Measurements from ENCODE around the gene PDCD2L. TPM values are rescaled to one million over a fixed set of nuclear protein-coding genes. Genes with fewer than 3 reads are reported as not detected.
"Not testable (repeated sequence)": the region's sequence is repeated elsewhere in the genome, so short reads cannot be mapped to it uniquely, and the experiment has no call there.

The PDCD2L gene
- total RNA-seq, 2 donors from 2014 or later, result 23.2 to 34.4 TPM

- Mint-ChIP-seq H3K4me3 (no peak overlapping the region), H3K36me3 (ENCODE audit: insufficient read depth in 2 of 2) (peaks cover 16 to 37% of the 10 kb centered on the region in 2 donors), H3K9me3 (no peaks in the 10 kb centered on the region), H3K4me1 (ENCODE audit: low read depth) (no peaks in the 10 kb centered on the region), H3K27me3 (ENCODE audit: low read depth) (no peaks in the 10 kb centered on the region), H3K27ac (no peak overlapping the region)
- DNase-seq, result no peak
- ATAC-seq (replicated peaks in 1 of 2), result no peak
These were observed 21.7 kb upstream of the PDCD2L start for GRCh38 chr19:34382471-34382870.

DNA sequence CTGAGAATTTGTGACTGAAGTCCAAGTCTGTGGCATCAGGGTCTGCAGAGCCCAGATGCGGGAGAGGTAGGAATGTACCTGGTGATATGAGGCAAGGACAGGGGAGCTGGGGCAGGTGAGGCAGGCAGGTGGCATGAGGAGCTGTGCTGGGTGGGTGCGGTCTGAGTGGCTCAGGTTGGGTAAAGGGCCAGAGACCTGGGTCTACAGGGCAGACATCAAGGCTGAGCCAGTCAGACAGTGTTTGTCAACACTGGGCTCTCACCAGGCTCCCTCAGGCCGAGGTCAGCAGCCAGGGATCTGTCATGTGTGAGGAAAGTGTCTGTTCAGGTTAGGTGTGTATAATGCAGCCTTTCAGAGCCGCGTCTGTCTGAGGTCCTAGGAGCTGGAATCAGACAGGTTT, 20.6 kb upstream of the PDCD2L start:
- Mint-ChIP-seq H3K4me3 (no peak overlapping the region), H3K4me1 (ENCODE audit: low read depth) (no peaks in the 10 kb centered on the region), H3K9me3 (no peaks in the 10 kb centered on the region), H3K27me3 (ENCODE audit: low read depth) (no peaks in the 10 kb centered on the region), H3K27ac (no peak overlapping the region), H3K36me3 (ENCODE audit: insufficient read depth in 2 of 2) (peaks cover 15 to 33% of the 10 kb centered on the region in 2 donors)
- no peak for ATAC-seq (replicated peaks in 1 of 2)
- DNase-seq, result no peak

- H3K27ac Mint-ChIP-seq, result no peak overlapping the region
- H3K27me3 Mint-ChIP-seq (ENCODE audit: low read depth), result no peaks in the 10 kb centered on the region
- DNase-seq (no peak), ATAC-seq (replicated peaks in 1 of 2) (peak in 1 of 2 donors; percentile 23)
- no peaks in the 10 kb centered on the region for H3K9me3 Mint-ChIP-seq
- H3K4me3 Mint-ChIP-seq, result no peak overlapping the region
- H3K36me3 Mint-ChIP-seq (ENCODE audit: insufficient read depth in 2 of 2), result peaks cover 15 to 37% of the 10 kb centered on the region in 2 donors
- no peaks in the 10 kb centered on the region for H3K4me1 Mint-ChIP-seq (ENCODE audit: low read depth)
These were observed 17.4 kb upstream of the PDCD2L start for GRCh38 chr19:34386645-34387445.

- no peak for ATAC-seq (replicated peaks in 1 of 2)
- Mint-ChIP-seq H3K4me1 (ENCODE audit: low read depth) (no peaks in the 10 kb centered on the region), H3K36me3 (ENCODE audit: insufficient read depth in 2 of 2) (peaks cover 13 to 35% of the 10 kb centered on the region in 2 donors), H3K27me3 (ENCODE audit: low read depth) (no peaks in the 10 kb centered on the region), H3K4me3 (no peak overlapping the region), H3K27ac (no peak overlapping the region), H3K9me3 (no peaks in the 10 kb centered on the region)
- DNase-seq, result no peak
These were observed 16.8 kb upstream of the PDCD2L start for GRCh38 chr19:34387446-34387810.

GRCh38 chr19:34388745-34389144, 15.5 kb upstream of the PDCD2L start:
- not testable (repeated sequence) for H3K27me3 Mint-ChIP-seq (ENCODE audit: low read depth); ATAC-seq (replicated peaks in 1 of 2); DNase-seq; H3K9me3 Mint-ChIP-seq; H3K4me1 Mint-ChIP-seq (ENCODE audit: low read depth); H3K27ac Mint-ChIP-seq; H3K4me3 Mint-ChIP-seq
- peaks cover 8 to 23% of the 10 kb centered on the region in 2 donors for H3K36me3 Mint-ChIP-seq (ENCODE audit: insufficient read depth in 2 of 2)

DNA sequence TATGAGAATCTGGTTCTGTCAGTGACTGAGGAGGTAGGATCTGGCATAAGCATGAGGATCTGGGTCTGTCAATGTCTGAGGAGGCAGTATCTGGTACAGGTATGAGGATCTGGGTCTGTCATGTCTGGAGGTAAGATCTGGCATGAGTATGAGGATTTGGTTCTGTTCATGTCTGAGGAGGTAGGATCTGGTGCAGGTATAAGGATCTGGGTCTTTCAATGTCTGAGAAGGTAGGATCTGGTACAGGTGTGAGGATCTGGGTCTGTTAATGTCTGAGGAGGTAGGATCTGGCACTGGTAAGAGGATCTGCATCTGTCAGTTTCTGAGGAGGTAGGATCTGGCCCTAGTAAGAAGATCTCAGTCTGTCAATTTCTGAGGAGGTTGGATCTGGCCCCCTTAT, 12.4 kb upstream of the PDCD2L start:
- Mint-ChIP-seq H3K9me3 (no peaks in the 10 kb centered on the region), H3K27ac (no peak overlapping the region), H3K4me3 (no peak overlapping the region), H3K36me3 (ENCODE audit: insufficient read depth in 2 of 2) (peaks cover 0 to 10% of the 10 kb centered on the region in 2 donors), H3K27me3 (ENCODE audit: low read depth) (no peaks in the 10 kb centered on the region), H3K4me1 (ENCODE audit: low read depth) (no peaks in the 10 kb centered on the region)
- ATAC-seq (replicated peaks in 1 of 2), result peak; percentile 25 to 26
- DNase-seq, result no peak

DNA sequence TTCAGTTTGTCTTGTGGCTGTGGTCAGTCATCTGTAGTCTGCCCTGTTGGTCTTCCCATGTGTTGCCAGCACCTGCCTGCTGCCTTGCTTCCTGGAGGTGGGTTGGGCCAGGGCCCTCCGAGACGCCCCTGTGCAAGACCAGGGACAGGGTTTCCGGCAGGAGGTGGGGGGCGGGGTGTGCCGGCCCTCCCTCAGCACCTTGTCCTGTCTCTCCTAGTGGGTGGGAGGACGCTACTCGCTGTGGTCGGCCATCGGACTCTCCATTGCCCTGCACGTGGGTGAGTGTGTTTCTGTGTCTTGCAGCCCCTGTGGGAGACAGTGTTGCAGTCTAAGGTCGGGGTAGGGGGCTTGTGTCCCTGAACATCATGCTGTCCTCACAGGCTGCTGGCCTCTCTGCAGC, 11.2 kb upstream of the PDCD2L start:
- H3K4me3 Mint-ChIP-seq, result no peak overlapping the region
- no peak overlapping the region for H3K27ac Mint-ChIP-seq
- peaks cover 0 to 10% of the 10 kb centered on the region in 2 donors for H3K36me3 Mint-ChIP-seq (ENCODE audit: insufficient read depth in 2 of 2)
- H3K4me1 Mint-ChIP-seq (ENCODE audit: low read depth), result no peaks in the 10 kb centered on the region
- DNase-seq (no peak), ATAC-seq (replicated peaks in 1 of 2) (no peak)
- H3K27me3 Mint-ChIP-seq (ENCODE audit: low read depth), result no peaks in the 10 kb centered on the region
- H3K9me3 Mint-ChIP-seq, result no peaks in the 10 kb centered on the region

GRCh38 chr19:34393629-34394028, 10.6 kb upstream of the PDCD2L start:
- Mint-ChIP-seq H3K27ac (no peak overlapping the region), H3K9me3 (no peaks in the 10 kb centered on the region), H3K4me3 (no peak overlapping the region), H3K27me3 (ENCODE audit: low read depth) (no peaks in the 10 kb centered on the region), H3K36me3 (ENCODE audit: insufficient read depth in 2 of 2) (peaks cover 0 to 8% of the 10 kb centered on the region in 2 donors), H3K4me1 (ENCODE audit: low read depth) (no peaks in the 10 kb centered on the region)
- ATAC-seq (replicated peaks in 1 of 2) (no peak), DNase-seq (no peak)

- Mint-ChIP-seq H3K27me3 (ENCODE audit: low read depth) (no peaks in the 10 kb centered on the region), H3K4me1 (ENCODE audit: low read depth) (no peaks in the 10 kb centered on the region), H3K9me3 (no peaks in the 10 kb centered on the region), H3K4me3 (no peak overlapping the region), H3K36me3 (ENCODE audit: insufficient read depth in 2 of 2) (peaks cover 2 to 11% of the 10 kb centered on the region in 2 donors), H3K27ac (no peak overlapping the region)
- no peak for DNase-seq
- ATAC-seq (replicated peaks in 1 of 2), result no peak
These were observed 6.3 kb upstream of the PDCD2L start for GRCh38 chr19:34397853-34398252.

- no peaks in the 10 kb centered on the region for H3K9me3 Mint-ChIP-seq
- H3K27me3 Mint-ChIP-seq (ENCODE audit: low read depth), result no peaks in the 10 kb centered on the region
- H3K27ac Mint-ChIP-seq, result no peak overlapping the region
- ATAC-seq (replicated peaks in 1 of 2) (no peak), DNase-seq (no peak)
- H3K4me3 Mint-ChIP-seq, result no peak overlapping the region
- H3K36me3 Mint-ChIP-seq (ENCODE audit: insufficient read depth in 2 of 2), result peaks cover 2 to 9% of the 10 kb centered on the region in 2 donors
- no peaks in the 10 kb centered on the region for H3K4me1 Mint-ChIP-seq (ENCODE audit: low read depth)
These were observed 4.3 kb upstream of the PDCD2L start for GRCh38 chr19:34399886-34400285.

DNA sequence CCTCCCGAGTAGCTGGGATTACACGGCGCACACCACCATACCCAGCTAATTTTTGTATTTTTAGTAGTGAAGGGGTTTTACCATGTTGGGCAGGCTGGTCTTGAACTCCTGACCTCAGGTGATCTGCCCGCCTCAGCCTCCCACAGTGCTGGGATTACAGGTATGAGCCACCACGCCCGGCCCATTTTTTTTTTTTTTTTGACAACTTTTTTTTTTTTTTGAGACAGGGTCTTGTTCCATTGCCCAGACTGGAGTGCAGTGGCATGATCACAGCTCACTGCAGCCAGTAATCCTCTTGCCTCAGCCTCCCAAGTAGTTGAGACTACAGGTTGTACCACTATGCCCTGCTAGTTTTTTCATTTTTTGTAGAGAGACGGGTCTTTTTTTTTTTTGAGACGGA, 3.4 kb upstream of the PDCD2L start:
- not testable (repeated sequence) for H3K4me3 Mint-ChIP-seq; H3K27me3 Mint-ChIP-seq (ENCODE audit: low read depth); H3K9me3 Mint-ChIP-seq; H3K36me3 Mint-ChIP-seq (ENCODE audit: insufficient read depth in 2 of 2); DNase-seq; ATAC-seq (replicated peaks in 1 of 2); H3K27ac Mint-ChIP-seq; H3K4me1 Mint-ChIP-seq (ENCODE audit: low read depth)

- no peaks in the 10 kb centered on the region for H3K27me3 Mint-ChIP-seq (ENCODE audit: low read depth)
- H3K9me3 Mint-ChIP-seq, result no peaks in the 10 kb centered on the region
- peaks cover 2 to 6% of the 10 kb centered on the region in 2 donors for H3K36me3 Mint-ChIP-seq (ENCODE audit: insufficient read depth in 2 of 2)
- no peak for DNase-seq
- no peak for ATAC-seq (replicated peaks in 1 of 2)
- peaks cover 14% of the 10 kb centered on the region for H3K4me1 Mint-ChIP-seq (ENCODE audit: low read depth)
- H3K4me3 Mint-ChIP-seq, result no peak overlapping the region
- no peak overlapping the region for H3K27ac Mint-ChIP-seq
These were observed 2.1 kb upstream of the PDCD2L start for GRCh38 chr19:34402074-34402600.

GRCh38 chr19:34403784-34404108, 453 bp upstream of the PDCD2L start:
- H3K36me3 Mint-ChIP-seq (ENCODE audit: insufficient read depth in 2 of 2), result peaks cover 3 to 7% of the 10 kb centered on the region in 2 donors
- peak overlapping the region; percentile 98 to 99 for H3K4me3 Mint-ChIP-seq
- H3K27ac Mint-ChIP-seq, result peak overlapping the region; percentile 73
- peaks cover 19% of the 10 kb centered on the region for H3K4me1 Mint-ChIP-seq (ENCODE audit: low read depth)
- ATAC-seq (replicated peaks in 1 of 2) (peak in 1 of 2 donors; percentile 19), DNase-seq (no peak)
- no peaks in the 10 kb centered on the region for H3K27me3 Mint-ChIP-seq (ENCODE audit: low read depth)
- H3K9me3 Mint-ChIP-seq, result no peaks in the 10 kb centered on the region

Measured in activated T-cell treated with anti-CD3 and anti-CD28 coated beads, Interleukin-2, amount 50 U/mL, for 72 hours (primary cell).